DMS79 treated with DMSO at 0.1 percent for 48 hours (cell line): Measurements from ENCODE around the gene SART1.

Experiments used
- DNase-seq: peaks from one replicate; lab custom pipeline; 2025; lab: John Stamatoyannopoulos, UW

Gene SART1

DNA sequence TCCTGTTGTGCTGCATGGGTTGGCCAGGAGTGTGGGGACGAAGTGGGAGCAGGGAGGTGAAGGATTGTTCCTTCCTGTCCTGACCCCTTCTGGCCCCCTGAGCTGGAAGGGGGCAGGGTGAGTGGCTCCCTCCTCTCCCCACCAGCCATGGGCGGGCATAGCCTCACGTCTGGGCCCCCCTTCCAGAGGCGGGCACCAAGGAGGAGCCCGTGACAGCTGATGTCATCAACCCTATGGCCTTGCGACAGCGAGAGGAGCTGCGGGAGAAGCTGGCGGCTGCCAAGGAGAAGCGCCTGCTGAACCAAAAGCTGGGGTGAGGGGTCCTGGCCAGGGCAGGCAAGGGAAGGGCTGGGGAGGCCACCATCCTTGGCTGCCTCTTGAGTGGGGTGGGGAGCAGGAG, 3.4 kb downstream of the SART1 start:
- no peak for DNase-seq

DNA sequence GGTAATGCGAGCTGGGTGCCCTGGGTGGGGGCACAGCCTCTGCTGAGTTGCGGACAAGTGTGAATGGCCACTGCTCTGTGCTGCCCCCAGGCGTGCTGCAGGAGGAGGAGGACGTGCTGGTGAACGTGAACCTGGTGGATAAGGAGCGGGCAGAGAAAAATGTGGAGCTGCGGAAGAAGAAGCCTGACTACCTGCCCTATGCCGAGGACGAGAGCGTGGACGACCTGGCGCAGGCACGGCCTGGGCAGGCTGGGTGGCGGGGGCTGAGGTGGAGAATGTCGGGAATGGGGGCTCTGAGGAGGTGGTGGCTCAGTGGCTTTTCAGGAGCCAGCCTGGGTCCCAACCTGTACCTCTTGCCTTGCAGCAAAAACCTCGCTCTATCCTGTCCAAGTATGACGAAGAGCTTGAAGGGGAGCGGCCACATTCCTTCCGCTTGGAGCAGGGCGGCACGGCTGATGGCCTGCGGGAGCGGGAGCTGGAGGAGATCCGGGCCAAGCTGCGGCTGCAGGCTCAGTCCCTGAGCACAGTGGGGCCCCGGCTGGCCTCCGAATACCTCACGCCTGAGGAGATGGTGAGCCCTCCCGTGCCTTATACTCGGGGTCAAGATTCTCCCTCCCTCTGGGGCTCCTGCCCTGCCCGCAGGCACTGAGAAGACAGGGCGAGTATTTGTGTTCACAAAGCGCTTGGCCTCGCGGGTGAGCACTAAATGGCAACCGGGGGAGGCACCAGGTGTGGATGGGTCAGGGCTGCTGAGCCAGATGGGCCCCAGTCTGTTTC, 4.6 kb downstream of the SART1 start:
- DNase-seq = no peak

DNA sequence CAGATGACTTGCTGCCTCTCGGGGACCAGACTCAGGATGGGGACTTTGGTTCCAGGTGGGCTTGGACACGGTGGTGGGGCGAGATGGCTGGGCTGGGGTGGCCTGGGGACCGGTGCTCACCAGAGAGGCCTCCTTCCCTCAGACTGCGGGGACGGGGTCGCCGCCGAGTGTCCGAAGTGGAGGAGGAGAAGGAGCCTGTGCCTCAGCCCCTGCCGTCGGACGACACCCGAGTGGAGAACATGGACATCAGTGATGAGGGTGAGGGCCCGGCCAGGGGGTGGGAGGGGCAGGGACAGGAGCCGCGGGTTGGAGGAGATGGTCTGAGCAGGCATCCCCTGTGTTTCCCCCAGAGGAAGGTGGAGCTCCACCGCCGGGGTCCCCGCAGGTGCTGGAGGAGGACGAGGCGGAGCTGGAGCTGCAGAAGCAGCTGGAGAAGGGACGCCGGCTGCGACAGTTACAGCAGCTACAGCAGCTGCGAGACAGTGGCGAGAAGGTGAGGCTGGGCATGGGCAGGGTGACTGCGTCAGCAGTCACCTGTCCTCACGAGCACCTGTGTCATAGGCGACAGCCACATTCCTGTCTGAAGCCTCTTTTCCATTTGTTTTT, 5.9 kb downstream of the SART1 start:
- DNase-seq = no peak

DNA sequence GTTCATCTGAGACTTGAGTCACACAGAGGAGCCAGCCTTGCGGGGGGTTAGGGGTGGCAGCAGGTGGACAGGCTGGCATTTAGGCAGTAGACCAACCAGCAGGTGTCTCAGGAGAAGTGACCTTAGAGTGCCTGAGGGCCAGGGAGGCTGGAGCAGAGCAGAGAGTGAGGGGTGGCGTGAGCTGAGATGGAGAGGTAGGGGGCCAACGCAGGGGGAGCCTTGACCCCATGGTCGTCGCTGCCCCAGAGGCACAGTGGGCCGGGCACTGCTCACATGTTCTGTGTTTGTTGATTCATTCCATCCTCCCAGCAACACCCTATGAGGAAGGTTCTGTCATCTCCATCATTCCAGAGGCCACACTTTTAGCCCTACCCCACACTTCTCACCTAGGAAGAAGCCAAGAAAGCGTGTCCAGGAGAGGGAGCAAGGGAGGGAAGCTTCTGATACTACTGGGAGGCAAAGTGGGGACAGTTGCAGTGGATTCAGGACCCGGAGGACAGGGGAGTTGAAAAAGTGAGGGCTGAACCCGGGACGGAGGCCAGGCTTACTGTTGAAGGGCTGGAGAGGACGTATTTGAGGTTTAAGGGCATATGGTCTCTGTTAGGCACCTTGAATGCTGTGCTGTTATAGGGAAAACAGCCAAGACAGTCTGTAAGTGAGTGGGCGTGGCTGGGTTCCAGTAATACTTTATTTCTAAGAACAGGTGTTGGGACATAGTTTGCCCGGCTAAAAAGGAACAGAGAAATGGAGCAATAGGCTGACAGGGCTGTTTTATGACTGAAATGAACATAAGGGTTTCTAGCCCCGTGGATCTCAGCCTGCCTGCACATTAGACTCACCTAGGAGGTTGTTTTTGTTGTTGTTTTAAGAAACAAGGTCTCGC, 7.3 kb downstream of the SART1 start:
- no peak for DNase-seq

DNA sequence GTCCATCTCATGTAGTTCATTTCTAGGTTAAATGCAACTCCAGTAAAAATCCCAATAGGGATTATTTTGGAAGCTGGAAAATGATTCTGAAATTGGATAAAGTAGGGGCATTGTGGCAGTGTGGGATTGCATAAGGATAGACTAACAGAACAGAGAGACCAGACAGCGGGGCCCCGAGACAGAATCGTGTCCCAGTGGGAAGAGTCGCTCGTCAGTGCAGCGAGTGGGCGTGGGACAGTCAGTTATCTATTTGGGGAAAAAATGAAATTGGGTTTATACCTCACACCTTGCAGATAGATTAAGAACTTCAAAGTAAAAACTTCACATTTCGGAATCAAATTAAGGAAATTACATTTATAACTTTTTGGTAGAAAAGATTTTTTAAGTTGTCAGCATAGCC, 10.6 kb downstream of the SART1 start:
- DNase-seq = no peak

- no peak for DNase-seq
These were observed 12.0 kb downstream of the SART1 start for GRCh38 chr11:65973439-65974110.

DNA sequence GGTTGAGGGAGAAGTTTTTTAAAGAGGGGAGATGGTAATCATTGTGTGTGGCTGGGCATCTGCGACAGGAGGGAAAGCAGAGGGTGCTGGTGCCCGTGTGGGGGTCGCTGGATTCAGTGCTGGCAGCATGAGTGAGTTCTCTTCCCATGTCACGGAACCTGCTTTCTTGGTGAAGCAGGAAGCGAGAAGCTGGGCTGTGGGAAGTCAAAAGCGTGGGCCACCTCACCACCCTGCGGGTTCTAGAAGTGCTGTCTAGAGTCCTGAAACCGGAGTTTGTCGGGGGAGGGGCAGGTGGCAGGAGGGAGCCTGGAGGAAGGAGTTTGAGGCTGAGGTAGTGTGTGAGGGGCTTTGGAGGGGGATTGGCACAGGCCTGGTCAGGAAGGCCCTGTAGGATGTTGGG, 14.2 kb downstream of the SART1 start:
- no peak for DNase-seq

DNA sequence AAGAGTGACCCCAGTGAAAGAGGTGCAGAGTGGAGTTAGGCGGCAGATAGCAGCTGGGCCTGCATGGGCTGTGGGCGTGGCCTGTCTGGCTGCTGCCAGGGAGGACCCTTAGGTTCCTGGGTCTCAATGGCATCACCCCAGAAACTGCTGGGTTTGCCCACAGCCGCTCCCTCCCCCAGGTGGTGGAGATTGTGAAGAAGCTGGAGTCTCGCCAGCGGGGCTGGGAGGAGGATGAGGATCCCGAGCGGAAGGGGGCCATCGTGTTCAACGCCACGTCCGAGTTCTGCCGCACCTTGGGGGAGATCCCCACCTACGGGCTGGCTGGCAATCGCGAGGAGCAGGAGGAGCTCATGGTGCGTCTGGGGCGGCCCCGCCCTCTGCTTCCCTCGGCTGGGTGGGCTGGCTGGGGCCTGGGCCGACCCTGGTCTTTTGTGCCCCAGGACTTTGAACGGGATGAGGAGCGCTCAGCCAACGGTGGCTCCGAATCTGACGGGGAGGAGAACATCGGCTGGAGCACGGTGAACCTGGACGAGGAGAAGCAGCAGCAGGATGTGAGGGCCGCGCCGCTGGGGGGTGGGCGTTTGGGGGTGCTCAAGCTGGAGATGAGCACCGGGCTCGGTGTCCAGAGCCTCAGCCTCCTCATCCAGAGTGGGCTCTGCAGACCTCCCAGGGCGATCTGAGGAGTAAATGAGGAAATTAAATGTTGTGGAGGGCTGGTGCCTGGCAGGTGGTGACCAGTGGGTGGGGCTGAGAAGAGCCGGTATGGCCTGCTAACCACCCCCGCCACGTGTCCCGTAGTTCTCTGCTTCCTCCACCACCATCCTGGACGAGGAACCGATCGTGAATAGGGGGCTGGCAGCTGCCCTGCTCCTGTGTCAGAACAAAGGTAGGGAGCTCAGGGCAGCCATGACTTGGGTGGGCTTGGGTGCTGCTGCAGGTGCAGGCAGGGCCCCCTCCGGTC, 15.0 kb downstream of the SART1 start:
- DNase-seq = no peak

- no peak for DNase-seq
These were observed 16.3 kb downstream of the SART1 start for GRCh38 chr11:65977621-65978390.

- DNase-seq = no peak
These were observed 17.1 kb downstream of the SART1 start for GRCh38 chr11:65978391-65979238.

DNA sequence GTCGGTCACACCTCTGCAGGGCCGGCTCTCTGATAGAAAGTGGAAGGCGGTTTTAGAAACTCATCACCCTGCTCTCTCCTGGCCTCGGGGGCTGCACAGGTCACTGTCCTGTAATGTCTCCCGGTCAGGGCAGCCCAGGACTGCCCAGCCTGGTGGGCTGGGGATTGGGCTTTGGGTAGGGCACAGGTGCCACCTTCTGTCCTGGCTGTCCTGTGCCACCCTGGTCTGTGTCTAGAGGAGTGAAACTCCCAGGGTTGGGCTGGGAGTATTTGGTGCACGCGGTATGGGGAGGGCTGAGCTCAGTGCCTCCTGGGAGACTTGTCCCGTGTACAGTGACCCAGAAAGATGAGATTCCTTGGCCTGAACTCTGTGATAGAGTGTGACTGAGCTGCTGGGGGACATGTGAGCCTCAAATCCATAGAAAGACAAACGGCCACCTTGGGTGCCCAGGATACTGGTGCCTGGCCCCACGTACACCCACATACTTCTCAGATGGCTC, 17.8 kb downstream of the SART1 start:
- DNase-seq = no peak

- DNase-seq = no peak
These were observed 19.7 kb downstream of the SART1 start for GRCh38 chr11:65981101-65981740.

- no peak for DNase-seq
These were observed 20.7 kb downstream of the SART1 start for GRCh38 chr11:65981972-65982823.

DNA sequence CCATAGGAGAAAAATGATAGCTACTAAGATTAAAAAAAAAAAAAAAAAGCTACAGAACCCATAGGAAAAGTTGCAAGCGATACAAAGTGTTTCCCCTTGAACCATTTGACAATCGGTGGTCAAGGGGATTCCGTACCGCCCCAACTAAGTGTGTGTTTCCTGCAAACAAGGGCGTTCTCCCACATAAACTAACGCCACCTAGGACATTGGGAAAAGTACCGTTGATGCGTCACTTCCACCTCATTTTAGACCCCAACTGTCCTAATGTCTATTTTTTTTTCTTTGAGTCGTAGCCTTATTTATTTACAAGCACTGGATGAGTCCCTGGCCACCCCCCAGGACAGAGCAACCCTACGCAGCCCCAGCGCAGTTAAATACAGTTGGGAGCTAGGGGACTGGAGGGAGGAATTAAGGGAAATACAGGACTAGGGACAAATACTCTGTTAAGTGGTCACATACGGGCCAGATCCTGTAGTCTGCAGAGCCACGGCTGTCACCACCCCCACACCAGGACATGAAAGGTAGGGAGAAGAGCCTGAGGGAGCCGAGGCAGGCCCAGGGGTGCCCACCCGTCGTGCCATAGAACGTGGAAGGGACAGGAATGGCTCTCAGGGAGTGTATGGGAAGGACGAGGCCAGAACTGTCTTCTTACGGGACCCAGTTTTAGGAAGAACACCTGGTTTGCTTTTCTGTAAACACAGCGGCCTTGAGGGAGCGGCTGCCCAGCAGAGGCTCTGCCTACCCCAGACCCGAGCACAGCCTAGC, 21.5 kb downstream of the SART1 start:
- DNase-seq = no peak

DNA sequence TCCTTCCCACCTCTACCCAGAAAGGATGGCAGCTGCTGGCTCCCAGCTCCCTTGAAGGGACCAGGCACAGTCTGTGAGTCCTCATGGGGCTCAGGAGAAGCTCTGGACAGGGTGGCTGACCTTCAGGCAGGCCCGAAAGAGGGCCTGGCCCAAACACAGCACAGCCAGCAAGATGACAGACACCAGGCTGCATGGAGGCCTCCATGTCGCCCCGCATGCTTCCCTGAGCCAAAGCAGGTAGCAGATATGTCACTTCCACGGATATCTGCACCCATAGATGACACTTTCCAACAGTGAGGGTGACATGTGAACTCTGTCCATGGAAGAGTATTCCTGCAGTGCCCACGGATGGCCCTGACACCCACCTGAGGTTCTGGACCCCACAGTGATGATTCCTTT, 22.1 kb downstream of the SART1 start:
- no peak for DNase-seq

- DNase-seq = no peak
These were observed 25.8 kb downstream of the SART1 start for GRCh38 chr11:65987336-65987735.
